ENCODE measurements around the gene ELOF1. TPM values are rescaled to one million over a fixed set of nuclear protein-coding genes. Genes with fewer than 3 reads are reported as not detected.

ELOF1 gene
- total RNA-seq, 1 experiment from 2014 or later, result 52.5 TPM

GRCh38 chr19:11538232-11539036 is 20.6 kb downstream of the ELOF1 start, which contains the start of gene CNN1:
CNN1 (plus strand) TSS chr19:11538851; CDS start chr19:11538928, 77 bp downstream.
- H3K27me3 ChIP-seq (ENCODE audit: low read length), result no peaks in the 10 kb centered on the region
- no peak for DNase-seq
- no peaks in the 10 kb centered on the region for H3K79me2 ChIP-seq (ENCODE audit: low read length)
- H2AFZ ChIP-seq (ENCODE audit: low read length), result no peak within 1 kb of the TSS
- no peak within 1 kb of the TSS for H3K27ac ChIP-seq (ENCODE audit: low read length)
- H3K9me3 ChIP-seq (ENCODE audit: low read length), result no peaks in the 10 kb centered on the region
- H4K20me1 ChIP-seq (ENCODE audit: insufficient read depth, low read depth, low read length), result no peaks in the 10 kb centered on the region
- peaks cover 18% of the 10 kb centered on the region for H3K4me1 ChIP-seq (ENCODE audit: low read length)
- H3K9ac ChIP-seq (ENCODE audit: low read length), result no peak within 1 kb of the TSS
- no peaks in the 10 kb centered on the region for H3K9me2 ChIP-seq (replicated peaks; ENCODE audit: insufficient read depth, low read length)
- H3K36me3 ChIP-seq (ENCODE audit: insufficient read depth, low read length), result no peaks in the 10 kb centered on the region
- no peak within 1 kb of the TSS for H3K4me3 ChIP-seq (ENCODE audit: low read length)
- H3K4me2 ChIP-seq (ENCODE audit: low read depth, low read length, poor library complexity, severe bottlenecking), result no peak within 1 kb of the TSS

- peak overlapping the region; percentile 54 for H3K4me3 ChIP-seq (ENCODE audit: low read length)
- no peaks in the 10 kb centered on the region for H3K36me3 ChIP-seq (ENCODE audit: insufficient read depth, low read length)
- H3K27me3 ChIP-seq (ENCODE audit: low read length), result no peaks in the 10 kb centered on the region
Measured at GRCh38 chr19:11535792-11536595, 23.0 kb downstream of the ELOF1 start.

GRCh38 chr19:11534948-11535347 is 24.1 kb downstream of the ELOF1 start:
- Histone ChIP-seq H3K4me3 (ENCODE audit: low read length) (no peak overlapping the region; the same call in 1 of the 2 replicates), H2AFZ (ENCODE audit: low read length) (peak overlapping the region; percentile 34), H3K79me2 (ENCODE audit: low read length) (no peaks in the 10 kb centered on the region), H3K27me3 (ENCODE audit: low read length) (no peaks in the 10 kb centered on the region), H3K9ac (ENCODE audit: low read length) (no peak overlapping the region), H3K9me2 (replicated peaks; ENCODE audit: insufficient read depth, low read length) (no peaks in the 10 kb centered on the region), H3K9me3 (ENCODE audit: low read length) (no peaks in the 10 kb centered on the region), H3K4me1 (ENCODE audit: low read length) (peaks cover 18% of the 10 kb centered on the region), H4K20me1 (ENCODE audit: insufficient read depth, low read depth, low read length) (no peaks in the 10 kb centered on the region), H3K4me2 (ENCODE audit: low read depth, low read length, poor library complexity, severe bottlenecking) (no peak overlapping the region), H3K27ac (ENCODE audit: low read length) (no peak overlapping the region), H3K36me3 (ENCODE audit: insufficient read depth, low read length) (no peaks in the 10 kb centered on the region)
- no peak for DNase-seq

More at GRCh38 chr19:11535792-11536595, 23.0 kb downstream of the ELOF1 start:
- Histone ChIP-seq H3K4me1 (ENCODE audit: low read length) (peaks cover 18% of the 10 kb centered on the region), H4K20me1 (ENCODE audit: insufficient read depth, low read depth, low read length) (no peaks in the 10 kb centered on the region), H3K27ac (ENCODE audit: low read length) (no peak overlapping the region), H2AFZ (ENCODE audit: low read length) (peak overlapping the region; percentile 50), H3K9me2 (replicated peaks; ENCODE audit: insufficient read depth, low read length) (no peaks in the 10 kb centered on the region), H3K79me2 (ENCODE audit: low read length) (no peaks in the 10 kb centered on the region), H3K9ac (ENCODE audit: low read length) (peak overlapping the region; percentile 59), H3K4me2 (ENCODE audit: low read depth, low read length, poor library complexity, severe bottlenecking) (peak overlapping the region; percentile 64), H3K9me3 (ENCODE audit: low read length) (no peaks in the 10 kb centered on the region)
- peak; percentile 97 for DNase-seq

GRCh38 chr19:11534538-11534937 is 24.5 kb downstream of the ELOF1 start:
- Histone ChIP-seq H3K9ac (ENCODE audit: low read length) (no peak overlapping the region), H3K27ac (ENCODE audit: low read length) (no peak overlapping the region), H3K9me2 (replicated peaks; ENCODE audit: insufficient read depth, low read length) (no peaks in the 10 kb centered on the region), H3K4me1 (ENCODE audit: low read length) (peaks cover 18% of the 10 kb centered on the region), H3K27me3 (ENCODE audit: low read length) (no peaks in the 10 kb centered on the region), H2AFZ (ENCODE audit: low read length) (peak overlapping the region; percentile 34; the same call in 1 of the 2 replicates), H3K36me3 (ENCODE audit: insufficient read depth, low read length) (no peaks in the 10 kb centered on the region), H4K20me1 (ENCODE audit: insufficient read depth, low read depth, low read length) (no peaks in the 10 kb centered on the region), H3K9me3 (ENCODE audit: low read length) (no peaks in the 10 kb centered on the region), H3K4me2 (ENCODE audit: low read depth, low read length, poor library complexity, severe bottlenecking) (no peak overlapping the region), H3K79me2 (ENCODE audit: low read length) (no peaks in the 10 kb centered on the region), H3K4me3 (ENCODE audit: low read length) (no peak overlapping the region; the same call in 1 of the 2 replicates)
- no peak for DNase-seq

GRCh38 chr19:11530432-11530831 is 28.6 kb downstream of the ELOF1 start:
- no peak overlapping the region for H3K27ac ChIP-seq (ENCODE audit: low read length)
- H3K79me2 ChIP-seq (ENCODE audit: low read length), result peaks cover 25% of the 10 kb centered on the region
- no peaks in the 10 kb centered on the region for H3K27me3 ChIP-seq (ENCODE audit: low read length)
- no peak overlapping the region for H3K4me2 ChIP-seq (ENCODE audit: low read depth, low read length, poor library complexity, severe bottlenecking)
- no peaks in the 10 kb centered on the region for H3K9me3 ChIP-seq (ENCODE audit: low read length)
- no peaks in the 10 kb centered on the region for H3K9me2 ChIP-seq (replicated peaks; ENCODE audit: insufficient read depth, low read length)
- H4K20me1 ChIP-seq (ENCODE audit: insufficient read depth, low read depth, low read length), result no peaks in the 10 kb centered on the region
- H3K9ac ChIP-seq (ENCODE audit: low read length), result no peak overlapping the region
- no peaks in the 10 kb centered on the region for H3K36me3 ChIP-seq (ENCODE audit: insufficient read depth, low read length)
- H2AFZ ChIP-seq (ENCODE audit: low read length), result no peak overlapping the region; the same call in 1 of the 2 replicates
- peak; percentile 97 for DNase-seq
- no peak overlapping the region for H3K4me3 ChIP-seq (ENCODE audit: low read length)
- H3K4me1 ChIP-seq (ENCODE audit: low read length), result peaks cover 23% of the 10 kb centered on the region

- Histone ChIP-seq H3K27ac (ENCODE audit: low read length) (peak within 1 kb of the TSS; percentile 66; the same call in 1 of the 2 replicates), H3K4me1 (ENCODE audit: low read length) (peaks cover 10% of the 10 kb centered on the region), H3K27me3 (ENCODE audit: low read length) (no peaks in the 10 kb centered on the region), H3K9me3 (ENCODE audit: low read length) (no peaks in the 10 kb centered on the region), H2AFZ (ENCODE audit: low read length) (peak within 1 kb of the TSS; percentile 45; the same call in 1 of the 2 replicates), H3K9me2 (replicated peaks; ENCODE audit: insufficient read depth, low read length) (no peaks in the 10 kb centered on the region), H3K79me2 (ENCODE audit: low read length) (peaks cover 30% of the 10 kb centered on the region), H4K20me1 (ENCODE audit: insufficient read depth, low read depth, low read length) (no peaks in the 10 kb centered on the region), H3K36me3 (ENCODE audit: insufficient read depth, low read length) (no peaks in the 10 kb centered on the region), H3K4me3 (ENCODE audit: low read length) (peak within 1 kb of the TSS; percentile 81), H3K9ac (ENCODE audit: low read length) (peak within 1 kb of the TSS; percentile 79), H3K4me2 (ENCODE audit: low read depth, low read length, poor library complexity, severe bottlenecking) (peak within 1 kb of the TSS; percentile 79)
- DNase-seq, result peak; percentile 98
Measured at GRCh38 chr19:11528551-11529341, 30.3 kb downstream of the ELOF1 start, which contains the start of gene ECSIT. ECSIT (minus strand) TSS chr19:11529134; CDS start chr19:11519170, 9,964 bp downstream.

- Histone ChIP-seq H2AFZ (ENCODE audit: low read length) (no peak overlapping the region), H3K9ac (ENCODE audit: low read length) (no peak overlapping the region), H3K79me2 (ENCODE audit: low read length) (peaks cover 13% of the 10 kb centered on the region; the same call in 1 of the 2 replicates), H3K4me1 (ENCODE audit: low read length) (no peaks in the 10 kb centered on the region), H3K9me3 (ENCODE audit: low read length) (no peaks in the 10 kb centered on the region), H3K36me3 (ENCODE audit: insufficient read depth, low read length) (0 out of 2 replicates have a peak, but pooled peaks cover 3% of the 10 kb centered on the region), H3K27me3 (ENCODE audit: low read length) (no peaks in the 10 kb centered on the region), H3K9me2 (replicated peaks; ENCODE audit: insufficient read depth, low read length) (no peaks in the 10 kb centered on the region), H3K27ac (ENCODE audit: low read length) (no peak overlapping the region), H3K4me2 (ENCODE audit: low read depth, low read length, poor library complexity, severe bottlenecking) (no peak overlapping the region), H3K4me3 (ENCODE audit: low read length) (no peak overlapping the region), H4K20me1 (ENCODE audit: insufficient read depth, low read depth, low read length) (no peaks in the 10 kb centered on the region)
- DNase-seq, result no peak
Measured at GRCh38 chr19:11519138-11519537, 39.9 kb downstream of the ELOF1 start.
